Endothelial cell of umbilical vein (primary cell): ENCODE results near the gene FBLN7. TPM values are rescaled to one million over a fixed set of nuclear protein-coding genes. Genes with fewer than 3 reads are reported as not detected.

Experiments used
- BruUV-seq: library from RNA; stranded (reverse); fragments of 400-500 nt; replicated peaks from 2 replicates; lab custom pipeline; 2021; lab: Mats Ljungman, UMichigan
- CTCF ChIA-PET: fragments of 300-600, 350-600 bp; sonication (Branson Sonifier 250); formaldehyde crosslinking; loops from one replicate; lab custom pipeline; 2021; ENCODE audit warnings: antibody characterized with exemption, inconsistent platforms; lab: Charles Lee
- POLR2A ChIA-PET: fragments of 300-600, 350-600 bp; sonication (Branson Sonifier 250); formaldehyde crosslinking; loops from one replicate; lab custom pipeline; 2021; ENCODE audit warnings: antibody characterized with exemption, inconsistent platforms; lab: Charles Lee
- DNase-seq: peaks from one replicate; pipeline ENCODE4 v3.0.0-alpha.2; 2011; ENCODE audit warnings: low read depth, low spot score
- FAIRE-seq: peaks from 2 replicates; lab custom pipeline; 2011; peaks lifted over from hg19 to GRCh38; lab: Jason Lieb, UNC
- H2AFZ ChIP-seq: 2 replicates; pipeline ENCODE4 v1.6.0; 2012; ENCODE audit warnings: low read depth, low read length, control low read depth, inconsistent platforms
- H3K27ac ChIP-seq: 2 replicates; pipeline ENCODE4 v1.5.1; 2011; ENCODE audit warnings: low read depth, mild to moderate bottlenecking, control low read depth, low read length, moderate library complexity; ENCODE audit not compliant: insufficient read depth
- H3K27me3 ChIP-seq, 2 experiments: 2 replicates each; pipeline versions ENCODE4 v1.6.0 to v1.6.1; 2011; ENCODE audit warnings: low read length in 2 of 2, mixed read lengths in 1 of 2; ENCODE audit not compliant: control insufficient read depth in 2 of 2, insufficient read depth in 2 of 2
- H3K36me3 ChIP-seq, 2 experiments: 2 replicates in 1 of 2; 3 replicates in 1 of 2; pipeline ENCODE4 v1.5.1; 2011; ENCODE audit warnings: low read length in 2 of 2, mild to moderate bottlenecking in 1 of 2, moderate library complexity in 1 of 2; ENCODE audit not compliant: control insufficient read depth in 2 of 2, insufficient read depth in 2 of 2; ENCODE audit errors: extremely low read depth in 1 of 2
- H3K4me1 ChIP-seq: 3 replicates; pipeline ENCODE4 v1.5.1; 2011; ENCODE audit warnings: mild to moderate bottlenecking, low read length; ENCODE audit not compliant: control insufficient read depth, insufficient read depth; ENCODE audit errors: extremely low read depth
- H3K4me2 ChIP-seq: 2 replicates; pipeline ENCODE4 v1.6.1; 2011; ENCODE audit warnings: low read length, control low read depth, mixed read lengths; ENCODE audit not compliant: insufficient read depth
- H3K4me3 ChIP-seq, 3 experiments: fragments of 200-600 bp in 1 of 3; sonication (generic), shearing (Covaris generic) in 1 of 3; replicated peaks in 1 of 3; 2 replicates each; pipeline ENCODE4 v1.5.1; 2011 to 2016; ENCODE audit warnings: control low read depth in 3 of 3, low read length in 3 of 3, mild to moderate bottlenecking in 2 of 3, inconsistent platforms in 1 of 3, low read depth in 1 of 3, moderate library complexity in 1 of 3; ENCODE audit not compliant: insufficient read depth in 1 of 3
- H3K79me2 ChIP-seq: 2 replicates; pipeline ENCODE4 v1.6.0; 2012; ENCODE audit warnings: low read length, inconsistent platforms; ENCODE audit not compliant: control insufficient read depth, insufficient read depth
- H3K9ac ChIP-seq: replicated peaks from 2 replicates; pipeline ENCODE3; 2011; ENCODE audit warnings: low read length, control low read depth; ENCODE audit not compliant: insufficient read depth; ENCODE audit errors: extremely low read depth
- H3K9me1 ChIP-seq: replicated peaks from 3 replicates; pipeline ENCODE4 v1.6.0; 2011; ENCODE audit warnings: mild to moderate bottlenecking, low read length; ENCODE audit not compliant: control insufficient read depth, insufficient read depth; ENCODE audit errors: extremely low read depth
- H3K9me3 ChIP-seq: replicated peaks from 2 replicates; pipeline ENCODE4 v1.5.1; 2012; ENCODE audit warnings: low read length, inconsistent platforms; ENCODE audit not compliant: control insufficient read depth, insufficient read depth
- H4K20me1 ChIP-seq: replicated peaks from 2 replicates; pipeline ENCODE3; 2011; ENCODE audit warnings: mild to moderate bottlenecking, low read length; ENCODE audit not compliant: control insufficient read depth, insufficient read depth; ENCODE audit errors: extremely low read depth
- CTCF ChIP-seq, 2 donors: IDR thresholded peaks; 1 replicate in 1 of 2; 2 replicates in 1 of 2; pipeline ENCODE4 v1.5.1; 2011; ENCODE audit warnings: low read length in 2 of 2, mild to moderate bottlenecking in 2 of 2, moderate library complexity in 2 of 2, control low read depth in 1 of 2, inconsistent platforms in 1 of 2, low read depth in 1 of 2; ENCODE audit not compliant: insufficient read depth in 1 of 2; ENCODE audit errors: extremely low read depth in 1 of 2
- EZH2 ChIP-seq: IDR thresholded peaks from 2 replicates; pipeline ENCODE4 v1.6.1; 2012; ENCODE audit warnings: borderline replicate concordance, low read depth, mild to moderate bottlenecking, moderate library complexity, low read length, inconsistent platforms; ENCODE audit not compliant: severe bottlenecking
- FOS ChIP-seq: IDR thresholded peaks from 2 replicates; pipeline ENCODE4 v1.6.1; 2011; ENCODE audit warnings: mild to moderate bottlenecking, low read length, moderate library complexity, borderline replicate concordance; ENCODE audit not compliant: insufficient read depth
- GATA2 ChIP-seq: IDR thresholded peaks from 2 replicates; pipeline ENCODE4 v1.7.0; 2011; ENCODE audit warnings: low read depth, mild to moderate bottlenecking, moderate library complexity, mixed read lengths, low read length; ENCODE audit not compliant: insufficient read length, insufficient read depth
- JUN ChIP-seq: IDR thresholded peaks from 2 replicates; pipeline ENCODE4 v1.6.1; 2011; ENCODE audit warnings: borderline replicate concordance, low read depth; ENCODE audit not compliant: insufficient read length, insufficient read depth
- MYC ChIP-seq: IDR thresholded peaks from one replicate; pipeline ENCODE4 v1.6.1; 2011; ENCODE audit warnings: mild to moderate bottlenecking, low read depth, low read length
- POLR2A ChIP-seq: IDR thresholded peaks from 2 replicates; pipeline ENCODE4 v1.6.1; 2012; ENCODE audit warnings: low read depth, mild to moderate bottlenecking, control low read depth, low read length
- POLR2AphosphoS5 ChIP-seq: IDR thresholded peaks from 2 replicates; pipeline ENCODE4 v1.6.1; 2012; ENCODE audit warnings: low read depth, mild to moderate bottlenecking, control low read depth, low read length, moderate library complexity; ENCODE audit not compliant: insufficient read depth
- dilution Hi-C: fragments of 300-500 bp; cut with MboI; formaldehyde crosslinking; loops from one replicate; pipeline ENCODE4 v1.15.0; 2019; ENCODE audit warnings: low sequenced_read_pairs; ENCODE audit not compliant: extremely low pct_ligation_motif_present
- intact Hi-C: fragments of 100-400 bp; cut with micrococcal nuclease; formaldehyde crosslinking; loops from one replicate; pipeline ENCODE4 v1.10.0; 2022
- polyA plus RNA-seq, 4 experiments: library from polyadenylated mRNA; depleted of rRNA in 3 of 4; stranded (reverse) in 3 of 4; unstranded in 1 of 4; fragments of >200 nt; gene quantifications; 2 replicates each; pipeline versions ENCODE4 v1.2.1 to v1.2.3, GENCODE V29; 2011 to 2012; ENCODE audit warnings: missing spikeins in 1 of 4
- total RNA-seq: library from RNA; stranded (reverse); gene quantifications from 2 replicates; pipeline ENCODE4 v1.2.3, GENCODE V29; 2021
- TF ChIP-seq, protein P1 (sequence below): IDR thresholded peaks from 2 replicates; pipeline ENCODE4 v1.6.1; 2011; ENCODE audit not compliant: insufficient read depth, insufficient read length

The FBLN7 gene
- total and polyA plus RNA-seq, 2 donors (not counting 3 experiments of a cell fraction or from before 2014, with no cell fraction given), result 3.1 to 3.3 TPM

DNA sequence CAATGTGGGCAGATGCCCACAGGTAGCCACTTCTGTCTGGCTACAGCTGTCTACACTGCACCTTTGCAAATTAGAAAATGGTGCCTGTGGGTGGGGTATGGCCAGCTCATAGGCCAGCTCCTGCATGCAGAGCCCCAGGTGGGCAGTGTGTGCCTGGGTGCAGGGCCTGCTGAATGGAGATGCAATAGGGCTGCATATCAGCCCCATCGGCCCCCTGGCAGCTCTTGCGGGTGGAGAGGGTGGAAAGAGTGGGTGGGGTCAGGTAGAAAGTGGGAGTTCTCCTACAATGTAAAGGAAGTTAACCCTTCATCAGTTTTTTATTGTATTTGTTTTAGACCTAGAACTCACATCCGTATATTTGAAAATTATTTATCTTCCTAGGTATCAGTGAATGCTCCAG lies 37.1 kb downstream of the FBLN7 start:
- POLR2A ChIA-PET, result no interaction called here
- BruUV-seq, result no TSS peak
- no peak overlapping the region for H3K4me3 ChIP-seq
- H3K4me2 ChIP-seq, result no peak overlapping the region
- no peaks in the 10 kb centered on the region for H3K27me3 ChIP-seq
- H2AFZ ChIP-seq, result no peak overlapping the region
- FAIRE-seq (no peak), DNase-seq (no peak)
- H3K36me3 ChIP-seq, result no peaks in the 10 kb centered on the region
- peaks cover 12% of the 10 kb centered on the region for H3K4me1 ChIP-seq
- intact Hi-C loops (no loop called here), dilution Hi-C loops (no loop called here)
- H3K79me2 ChIP-seq, result no peaks in the 10 kb centered on the region
- no peaks in the 10 kb centered on the region for H3K9me1 ChIP-seq
- H4K20me1 ChIP-seq, result no peaks in the 10 kb centered on the region
- H3K9me3 ChIP-seq, result no peaks in the 10 kb centered on the region
- H3K27ac ChIP-seq, result no peak overlapping the region
- CTCF ChIA-PET, result no interaction called here
- no peak overlapping the region for H3K9ac ChIP-seq
- TF ChIP-seq MYC (no peak), CTCF (IDR thresholded peaks at IDR 0.05; ENCODE audit: extremely low read depth in 1 of 2, insufficient read depth in 1 of 2, low read depth in 1 of 2, low read length in 2 of 2) (no peak), FOS (no peak), JUN (no peak), POLR2A (no peak), EZH2 (no peak), POLR2AphosphoS5 (no peak), GATA2 (no peak)
- TF ChIP-seq, protein P1, sequence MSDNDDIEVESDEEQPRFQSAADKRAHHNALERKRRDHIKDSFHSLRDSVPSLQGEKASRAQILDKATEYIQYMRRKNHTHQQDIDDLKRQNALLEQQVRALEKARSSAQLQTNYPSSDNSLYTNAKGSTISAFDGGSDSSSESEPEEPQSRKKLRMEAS, result no peak
